ENCODE measurements around the gene PEX14. TPM values are rescaled to one million over a fixed set of nuclear protein-coding genes. Genes with fewer than 3 reads are reported as not detected.

The PEX14 gene
- total and polyA plus RNA-seq, 9 of the 15 experiments (the other 6 are each of a cell fraction or from before 2014, with no cell fraction given): 2.6 to 45.7 (median 22.7) TPM

- no peak for TF ChIP-seq ZNF76 (CRISPR knock-in tag; IDR thresholded peaks at IDR 0.05; ENCODE audit: borderline replicate concordance)
- TF ChIP-seq EGR1 (conservative IDR thresholded peaks at IDR 0.05): peak; percentile 55; the same call in 1 of the 2 replicates
- Histone ChIP-seq H3K4me3 (no peak overlapping the region), H3K9ac (ENCODE audit: insufficient read depth in 1 of 2, low read depth in 2 of 2, low read length in 2 of 2) (no peak overlapping the region), H3K79me2 (ENCODE audit: control insufficient read depth, insufficient read depth, low read length) (no peaks in the 10 kb centered on the region), H2AFZ (ENCODE audit: low read depth, low read length) (no peak overlapping the region), H3K9me1 (ENCODE audit: control insufficient read depth, insufficient read depth, low read length) (no peaks in the 10 kb centered on the region), H4K20me1 (replicated peaks; ENCODE audit: control insufficient read depth, insufficient read depth, low read length) (peaks cover 20% of the 10 kb centered on the region), H3K36me3 (ENCODE audit: control insufficient read depth, insufficient read depth, low read length) (no peaks in the 10 kb centered on the region), H3K27me3 (ENCODE audit: control insufficient read depth in 2 of 2, insufficient read depth in 2 of 2, low read length in 2 of 2) (peaks cover 37 to 81% of the 10 kb centered on the region in 2 experiments), H3K4me1 (replicated peaks in 1 of 2; ENCODE audit: control insufficient read depth in 2 of 2, insufficient read depth in 2 of 2, low read length in 2 of 2) (peaks cover 0 to 58% of the 10 kb centered on the region in 2 experiments; a peak in 1 of 5 replicates), H3K4me2 (ENCODE audit: insufficient read depth, low read length) (no peak overlapping the region), H3K27ac (ENCODE audit: extremely low read depth, low read depth, low read length) (no peak overlapping the region), H3K9me3 (replicated peaks; ENCODE audit: control insufficient read depth, insufficient read depth, low read depth, low read length) (peaks cover 3% of the 10 kb centered on the region; the same call in 1 of the 2 replicates)
- no peak for ATAC-seq
- BruUV-seq (replicated peaks): no TSS peak
- no peak for DNase-seq (ENCODE audit: extremely low read depth in 1 of 4, low spot score in 3 of 4)
- POLR2A ChIA-PET: no interaction called here
- in situ Hi-C loops (cut with MboI): no loop called here
- FAIRE-seq: no peak
- 37% methylated on average over 18 of the region's 18 CpGs for WGBS (ENCODE audit: insufficient coverage, low coverage, missing lambda C conversion rate)
- CTCF ChIA-PET (ENCODE audit: low intra/inter-chr PET ratio): no interaction called here
- intact Hi-C loops (cut with micrococcal nuclease): no loop called here
Measured at GRCh38 chr1:10659218-10659617, 184.5 kb downstream of the PEX14 start.

GRCh38 chr1:10659646-10660540 is 185.1 kb downstream of the PEX14 start:
- Histone ChIP-seq H3K79me2 (ENCODE audit: control insufficient read depth, insufficient read depth, low read length) (no peaks in the 10 kb centered on the region), H3K9me1 (ENCODE audit: control insufficient read depth, insufficient read depth, low read length) (no peaks in the 10 kb centered on the region), H3K27ac (ENCODE audit: extremely low read depth, low read depth, low read length) (no peak overlapping the region), H3K9me3 (replicated peaks; ENCODE audit: control insufficient read depth, insufficient read depth, low read depth, low read length) (peaks cover 3% of the 10 kb centered on the region; the same call in 1 of the 2 replicates), H3K27me3 (ENCODE audit: control insufficient read depth in 2 of 2, insufficient read depth in 2 of 2, low read length in 2 of 2) (peaks cover 34 to 81% of the 10 kb centered on the region in 2 experiments), H3K4me1 (replicated peaks in 1 of 2; ENCODE audit: control insufficient read depth in 2 of 2, insufficient read depth in 2 of 2, low read length in 2 of 2) (peaks cover 0 to 59% of the 10 kb centered on the region in 2 experiments; a peak in 1 of 5 replicates), H2AFZ (ENCODE audit: low read depth, low read length) (no peak overlapping the region), H3K36me3 (ENCODE audit: control insufficient read depth, insufficient read depth, low read length) (no peaks in the 10 kb centered on the region), H3K9ac (ENCODE audit: insufficient read depth in 1 of 2, low read depth in 2 of 2, low read length in 2 of 2) (no peak overlapping the region), H3K4me2 (ENCODE audit: insufficient read depth, low read length) (no peak overlapping the region), H4K20me1 (replicated peaks; ENCODE audit: control insufficient read depth, insufficient read depth, low read length) (peaks cover 20% of the 10 kb centered on the region), H3K4me3 (no peak overlapping the region)
- FAIRE-seq: no peak
- ATAC-seq: no peak
- POLR2A ChIA-PET: interaction anchor here (0.7 kb wide), 1 partner anchor 164 kb away, joined by 3 read pairs; no protein-coding TSS in a partner anchor
- BruUV-seq (replicated peaks): no TSS peak
- no peak for DNase-seq (ENCODE audit: extremely low read depth in 1 of 4, low spot score in 3 of 4)
- CTCF ChIA-PET (ENCODE audit: low intra/inter-chr PET ratio): no interaction called here
- 26% methylated on average over 50 of the region's 52 CpGs for WGBS (ENCODE audit: insufficient coverage, low coverage, missing lambda C conversion rate)
- TF ChIP-seq TAF1 (IDR thresholded peaks at IDR 0.05; ENCODE audit: control insufficient read depth, extremely low read depth, insufficient read depth, low read length, severe bottlenecking) (no peak), KDM1A (IDR thresholded peaks at IDR 0.05) (no peak), KHSRP (IDR thresholded peaks at IDR 0.05) (no peak), MXD1 (CRISPR knock-in tag; IDR thresholded peaks at IDR 0.05; ENCODE audit: borderline replicate concordance, poor library complexity, severe bottlenecking) (no peak)
- intact Hi-C loops (cut with micrococcal nuclease) (no loop called here), in situ Hi-C loops (cut with MboI) (no loop called here)
